Measurements from ENCODE around the gene KIFC1. TPM values are rescaled to one million over a fixed set of nuclear protein-coding genes. Genes with fewer than 3 reads are reported as not detected.
"Not testable (repeated sequence)": the region's sequence is repeated elsewhere in the genome, so short reads cannot be mapped to it uniquely, and the experiment has no call there.

The KIFC1 gene, protein sequence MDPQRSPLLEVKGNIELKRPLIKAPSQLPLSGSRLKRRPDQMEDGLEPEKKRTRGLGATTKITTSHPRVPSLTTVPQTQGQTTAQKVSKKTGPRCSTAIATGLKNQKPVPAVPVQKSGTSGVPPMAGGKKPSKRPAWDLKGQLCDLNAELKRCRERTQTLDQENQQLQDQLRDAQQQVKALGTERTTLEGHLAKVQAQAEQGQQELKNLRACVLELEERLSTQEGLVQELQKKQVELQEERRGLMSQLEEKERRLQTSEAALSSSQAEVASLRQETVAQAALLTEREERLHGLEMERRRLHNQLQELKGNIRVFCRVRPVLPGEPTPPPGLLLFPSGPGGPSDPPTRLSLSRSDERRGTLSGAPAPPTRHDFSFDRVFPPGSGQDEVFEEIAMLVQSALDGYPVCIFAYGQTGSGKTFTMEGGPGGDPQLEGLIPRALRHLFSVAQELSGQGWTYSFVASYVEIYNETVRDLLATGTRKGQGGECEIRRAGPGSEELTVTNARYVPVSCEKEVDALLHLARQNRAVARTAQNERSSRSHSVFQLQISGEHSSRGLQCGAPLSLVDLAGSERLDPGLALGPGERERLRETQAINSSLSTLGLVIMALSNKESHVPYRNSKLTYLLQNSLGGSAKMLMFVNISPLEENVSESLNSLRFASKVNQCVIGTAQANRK
- 14.7 and 16.9 TPM in 2 replicates for total RNA-seq (2014; rRNA removed; shearing (Covaris generic))
- 45.4 and 72.0 TPM in 2 replicates for polyA plus RNA-seq (2014; cell fraction: nucleus; rRNA removed)

GRCh38 chr6:33391278-33391921 lies at the start of gene KIFC1:
KIFC1 (plus strand) TSS chr6:33391823; CDS start chr6:33391986, 163 bp downstream.
- peak; percentile 98 for DNase-seq (ENCODE audit: extremely low read depth, low read depth)

GRCh38 chr6:33343606-33343952 lies 48.0 kb upstream of the KIFC1 start:
- DNase-seq (ENCODE audit: extremely low read depth, low read depth), result not testable (repeated sequence)

- DNase-seq (ENCODE audit: extremely low read depth, low read depth), result no peak
These were observed 47.5 kb upstream of the KIFC1 start for GRCh38 chr6:33343953-33344611.

DNA sequence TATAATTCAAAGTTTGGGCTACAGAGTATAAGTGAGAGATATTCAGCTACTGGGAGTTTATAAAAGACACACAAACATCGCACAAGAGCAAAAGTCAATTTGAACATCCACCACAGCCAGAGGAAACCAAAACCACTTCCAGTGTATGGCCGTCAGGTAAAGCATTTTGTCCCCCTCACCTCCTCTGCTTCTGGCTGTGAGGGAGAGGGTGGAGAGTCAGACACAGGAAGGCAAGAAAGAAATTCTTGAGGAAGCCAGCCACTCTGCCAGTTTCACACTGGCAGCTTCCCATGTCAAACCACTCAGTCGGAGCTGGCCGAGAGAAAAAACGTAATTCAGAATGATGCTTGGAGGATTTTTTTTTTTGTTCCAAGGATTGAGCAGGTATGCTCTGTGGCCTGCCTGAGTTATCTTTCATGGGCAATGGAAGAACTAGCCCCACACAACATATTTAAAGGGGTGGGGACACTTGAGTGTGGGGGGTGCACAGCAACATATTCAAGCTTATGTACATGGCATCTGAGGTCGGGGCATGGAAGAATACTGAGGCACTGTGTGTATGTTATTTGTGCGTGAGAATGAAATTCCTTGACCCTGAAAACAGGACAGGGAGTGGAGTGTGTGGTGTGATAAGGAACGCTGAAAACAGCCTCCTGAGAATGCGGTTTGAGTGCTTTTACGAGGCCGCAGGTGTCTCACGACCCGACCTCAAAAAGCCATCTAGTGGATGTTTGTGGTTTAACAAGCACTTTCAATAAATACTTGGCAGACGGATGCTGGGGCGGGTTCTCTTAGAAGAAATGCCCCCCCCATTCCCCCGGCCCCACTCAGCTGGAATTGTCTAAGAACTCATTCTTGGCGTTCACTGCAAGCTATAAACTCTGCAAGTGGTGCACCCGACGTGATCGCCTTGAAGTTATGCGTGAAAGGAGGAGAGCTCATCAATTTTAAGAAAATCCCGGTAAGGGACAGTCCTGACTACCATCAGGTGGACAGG lies 46.6 kb upstream of the KIFC1 start:
- DNase-seq (ENCODE audit: extremely low read depth, low read depth), result peak; percentile 48

- not testable (repeated sequence) for DNase-seq (ENCODE audit: extremely low read depth, low read depth)
These were observed 44.7 kb upstream of the KIFC1 start for GRCh38 chr6:33346972-33347371.

- DNase-seq (ENCODE audit: extremely low read depth, low read depth), result no peak
These were observed 43.8 kb upstream of the KIFC1 start for GRCh38 chr6:33347816-33348215.

GRCh38 chr6:33355860-33356259 lies 35.8 kb upstream of the KIFC1 start:
- DNase-seq (ENCODE audit: extremely low read depth, low read depth), result not testable (repeated sequence)

- DNase-seq (ENCODE audit: extremely low read depth, low read depth), result no peak
These were observed 35.3 kb upstream of the KIFC1 start for GRCh38 chr6:33356295-33356694.

GRCh38 chr6:33357160-33357871 lies 34.3 kb upstream of the KIFC1 start:
- not testable (repeated sequence) for DNase-seq (ENCODE audit: extremely low read depth, low read depth)

DNA sequence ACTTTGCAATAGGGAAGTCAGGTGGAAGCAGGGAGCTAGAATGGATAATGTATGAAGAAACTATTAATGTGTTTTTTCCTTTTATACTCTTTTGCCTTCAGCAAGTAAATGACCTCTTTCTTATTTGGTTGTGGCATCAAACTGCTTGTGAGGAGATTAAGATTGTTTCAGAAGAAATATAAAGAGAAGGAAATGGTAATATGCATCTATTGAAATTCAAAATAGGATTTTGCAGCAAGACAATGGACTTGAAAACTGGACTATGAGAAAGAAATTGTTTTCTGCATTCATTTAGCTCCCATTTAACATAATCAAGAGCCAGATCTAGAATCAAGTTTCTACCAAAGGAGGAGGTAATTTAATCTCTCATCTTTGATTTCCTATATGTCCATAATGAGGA lies 32.3 kb upstream of the KIFC1 start:
- no peak for DNase-seq (ENCODE audit: extremely low read depth, low read depth)

- DNase-seq (ENCODE audit: extremely low read depth, low read depth), result not testable (repeated sequence)
These were observed 28.1 kb upstream of the KIFC1 start for GRCh38 chr6:33363486-33363885.

DNA sequence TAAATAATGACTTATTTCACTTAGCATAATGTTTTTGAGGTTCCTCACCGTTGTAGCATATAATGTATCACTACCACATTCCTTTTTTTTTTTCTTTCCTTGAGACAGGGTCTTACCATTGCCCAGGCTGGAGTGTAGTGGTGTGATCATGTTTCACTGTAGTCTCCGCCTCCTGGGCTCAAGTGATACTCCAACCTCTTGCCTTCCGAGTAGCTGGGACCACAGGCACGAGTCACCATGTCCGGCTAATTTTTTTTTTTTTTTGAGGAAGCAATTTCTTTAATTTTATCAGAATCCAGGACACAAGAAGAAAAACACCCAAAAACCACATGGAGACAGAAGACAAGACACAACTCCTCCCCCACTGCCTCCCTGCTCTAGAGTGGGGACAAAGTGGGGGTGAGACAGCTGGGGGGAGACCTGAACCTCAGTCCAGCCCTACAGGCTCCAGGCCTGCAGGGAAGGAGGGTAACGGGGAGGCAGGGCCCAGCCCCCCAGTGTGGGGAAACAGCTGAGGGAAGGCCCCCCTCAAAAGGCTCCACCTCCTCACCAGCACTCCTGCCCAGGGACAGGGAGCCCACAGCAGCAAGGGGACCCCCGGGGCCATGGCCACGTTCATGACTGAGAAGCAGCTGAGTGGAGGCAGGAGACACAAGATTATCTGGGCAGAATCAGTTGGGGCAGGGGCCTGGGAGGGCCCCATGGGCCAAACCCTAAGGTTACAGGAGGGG lies 27.0 kb upstream of the KIFC1 start:
- DNase-seq (ENCODE audit: extremely low read depth, low read depth), result not testable (repeated sequence)

DNA sequence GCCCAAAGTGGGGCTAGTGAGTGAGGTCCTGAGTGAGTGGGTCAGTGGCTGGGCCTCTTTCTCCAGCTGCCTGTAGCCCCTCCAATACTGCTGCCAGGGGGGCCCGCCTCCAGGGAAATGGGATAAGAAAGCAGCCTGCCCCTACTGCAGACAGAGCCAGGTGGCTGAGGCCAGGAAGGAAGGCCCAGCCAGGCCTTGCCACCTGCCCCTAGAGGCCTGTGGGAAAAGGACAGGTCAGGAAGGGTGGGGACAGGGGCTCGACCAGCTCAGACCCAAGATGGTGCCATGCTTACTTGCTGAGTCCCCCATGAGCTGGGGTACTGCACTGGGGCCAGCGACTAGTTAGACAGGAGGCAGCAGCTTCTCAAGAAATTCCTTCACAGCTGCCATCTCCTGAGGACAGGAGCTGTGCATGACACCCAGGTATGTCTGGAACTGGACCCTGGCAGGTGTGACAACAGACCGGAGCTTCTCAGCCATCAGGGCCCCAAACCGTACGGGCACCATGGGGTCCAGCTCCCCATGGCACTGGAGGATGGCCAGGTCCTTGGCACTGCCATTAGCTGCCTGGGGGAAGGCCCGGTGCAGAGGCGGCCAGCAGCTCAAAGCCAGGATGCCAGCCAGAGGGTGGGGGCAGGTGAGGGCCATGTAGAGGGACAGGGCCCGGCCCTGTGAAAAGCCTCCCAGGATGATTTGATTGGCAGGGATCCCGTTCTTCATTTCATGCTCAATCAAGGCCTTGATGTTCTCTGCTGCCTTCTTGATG lies 26.2 kb upstream of the KIFC1 start:
- DNase-seq (ENCODE audit: extremely low read depth, low read depth), result not testable (repeated sequence)

GRCh38 chr6:33367009-33367714 lies 24.5 kb upstream of the KIFC1 start:
- DNase-seq (ENCODE audit: extremely low read depth, low read depth), result no peak

DNA sequence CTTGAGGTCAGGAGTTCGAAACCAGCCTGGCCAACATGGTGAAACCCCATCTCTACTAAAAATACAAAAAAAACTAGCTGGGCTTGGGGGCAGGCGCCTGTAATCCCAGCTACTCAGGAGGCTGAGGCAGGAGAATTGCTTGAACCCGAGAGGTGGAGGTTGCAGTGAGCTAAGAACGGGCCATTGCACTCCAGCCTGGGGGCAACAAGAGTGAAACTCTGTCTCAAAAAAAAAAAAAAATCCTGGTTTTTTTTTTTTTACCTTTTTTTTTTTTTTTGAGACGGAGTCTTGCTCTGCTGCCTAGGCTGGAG lies 24.0 kb upstream of the KIFC1 start:
- DNase-seq (ENCODE audit: extremely low read depth, low read depth), result not testable (repeated sequence)

DNA sequence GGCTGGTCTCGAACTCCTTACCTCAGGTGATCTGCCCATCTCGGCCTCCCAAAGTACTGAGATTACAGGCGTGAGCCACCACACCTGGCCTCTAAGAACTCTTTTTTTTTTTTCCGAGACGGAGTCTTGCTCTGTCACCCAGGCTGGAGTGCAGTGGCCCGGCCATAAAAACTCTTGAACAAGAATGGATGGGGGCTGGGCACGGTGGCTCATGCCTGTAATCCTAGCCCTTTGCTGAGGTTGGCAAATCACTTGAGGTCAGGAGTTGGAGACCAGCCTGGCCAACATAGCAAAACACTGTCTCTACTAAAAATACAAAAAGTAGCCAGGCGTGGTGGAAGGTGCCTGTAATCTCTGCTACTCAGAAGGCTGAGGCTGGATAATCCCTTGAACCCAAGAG lies 19.7 kb upstream of the KIFC1 start:
- not testable (repeated sequence) for DNase-seq (ENCODE audit: extremely low read depth, low read depth)

DNA sequence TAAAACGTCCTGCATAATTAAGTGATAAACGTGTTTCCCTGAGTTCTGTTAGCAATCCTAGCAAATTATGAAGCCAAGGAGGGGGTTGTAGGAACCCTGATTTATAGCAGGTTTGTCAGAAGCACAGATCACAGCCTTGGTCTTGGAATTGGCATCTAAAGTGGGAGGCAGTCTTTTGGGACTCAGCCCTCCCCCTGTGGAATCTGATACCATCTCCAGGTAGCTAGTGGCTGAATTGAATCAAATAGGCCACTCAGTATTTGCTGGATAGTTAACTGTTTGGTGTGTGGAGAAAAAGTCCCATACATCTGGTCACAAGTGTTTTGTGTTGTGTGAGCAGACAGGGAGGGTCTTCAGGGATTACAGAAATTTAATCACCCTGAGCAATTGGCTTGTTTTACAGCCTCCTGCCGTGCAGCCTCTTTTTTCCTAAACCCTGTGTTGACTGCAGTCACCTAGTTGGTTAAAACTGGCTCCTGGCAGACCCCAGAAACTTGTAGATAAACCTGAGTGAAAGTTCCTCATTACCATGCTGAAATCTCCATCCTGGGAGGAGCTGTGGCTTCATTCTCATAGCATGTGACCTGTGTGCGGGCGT lies 19.0 kb upstream of the KIFC1 start:
- DNase-seq (ENCODE audit: extremely low read depth, low read depth), result no peak

All from NCI-H460 (cell line).